Stomach (tissue), 9 donors: Measurements from ENCODE around the gene NFKBIZ. TPM values are rescaled to one million over a fixed set of nuclear protein-coding genes. Genes with fewer than 3 reads are reported as not detected.

Experiments
- DNase-seq, 2 donors: peaks; one replicate each; pipeline versions ENCODE4 v3.0.0 to v3.0.0-alpha.2; 2013 to 2019
- H3K27ac ChIP-seq, 5 donors: fragments of 200-600 bp in 4 of 5; sonication (generic) in 4 of 5; one replicate each; pipeline ENCODE4 v1.5.1; 2013 to 2019; ENCODE audit warnings: mild to moderate bottlenecking in 1 of 5, moderate library complexity in 1 of 5
- H3K27me3 ChIP-seq, 3 donors: fragments of 200-600 bp; sonication (generic); one replicate each; pipeline ENCODE4 v1.5.1; 2017 to 2019; ENCODE audit warnings: mixed run types in 1 of 3
- H3K36me3 ChIP-seq, 4 donors: fragments of 200-600 bp; sonication (generic); 1 replicate in 3 of 4; 2 replicates in 1 of 4; pipeline ENCODE4 v1.5.1; 2016 to 2019
- H3K4me1 ChIP-seq, 4 donors: fragments of 200-600 bp; sonication (generic); one replicate each; pipeline ENCODE4 v1.5.1; 2016 to 2019
- H3K4me3 ChIP-seq, 4 donors: fragments of 200-600 bp; sonication (generic) in 3 of 4; one replicate each; pipeline ENCODE4 v1.5.1; 2016 to 2019; ENCODE audit warnings: mild to moderate bottlenecking in 1 of 4
- H3K9me3 ChIP-seq, 4 donors: fragments of 200-600 bp; sonication (generic); one replicate each; pipeline ENCODE4 v1.5.1; 2016 to 2019
- CTCF ChIP-seq, 7 experiments: fragments of 450-650 bp in 4 of 7; fragments of 200-600 bp in 3 of 7; sonication (generic) in 3 of 7; IDR thresholded peaks; one replicate each; pipeline ENCODE4 v1.5.1; 2016 to 2019; ENCODE audit warnings: antibody characterized with exemption in 7 of 7, control low read depth in 2 of 7, mild to moderate bottlenecking in 1 of 7
- EP300 ChIP-seq: sonication (generic); formaldehyde crosslinking; IDR thresholded peaks from one replicate; pipeline ENCODE4 v1.6.1; 2017; ENCODE audit warnings: antibody characterized with exemption
- POLR2A ChIP-seq, 4 donors: fragments of 450-650 bp; IDR thresholded peaks; one replicate each; pipeline ENCODE4 v1.6.1; 2016; ENCODE audit warnings: antibody characterized with exemption in 4 of 4, control low read depth in 2 of 4, mild to moderate bottlenecking in 1 of 4, moderate library complexity in 1 of 4
- POLR2AphosphoS5 ChIP-seq, 3 donors: sonication (generic); formaldehyde crosslinking; IDR thresholded peaks; one replicate each; pipeline ENCODE4 v1.6.1; 2016; ENCODE audit warnings: antibody characterized with exemption in 3 of 3
- WGBS, 5 donors: extraction: QIAGEN DNeasy Blood & Tissue Kit in 3 of 5; methylation state at CpG; one replicate each; pipeline versions ENCODE4 v1.1.5 to v1.1.7; 2013 to 2018; 5-methylcytosine and 5-hydroxymethylcytosine counted together
- intact Hi-C: fragments of 100-400 bp; cut with DNase I; formaldehyde crosslinking; loops from one replicate; pipeline ENCODE4 v1.15.1; 2023; ENCODE audit warnings: low total_unique reads
- polyA plus RNA-seq, 3 donors: library from polyadenylated mRNA; stranded (reverse); fragments of 200-250 nt; gene quantifications; one replicate each; pipeline ENCODE4 v1.2.3, GENCODE V29; 2013
- total RNA-seq, 5 donors: library from RNA; depleted of rRNA; stranded (reverse); fragments of >200 nt; gene quantifications; one replicate each; pipeline versions ENCODE4 v1.1.0 to v1.2.3, GENCODE V29; 2014 to 2016
- donor health status: healthy with polysubstance abuse.
- donor health status: Bipolar disorder and iron deficiency.
- donor health status: healthy.

The NFKBIZ gene
- total and polyA plus RNA-seq, 8 donors: 11.5 to 199 (median 52.7) TPM

GRCh38 chr3:101819649-101820206 is 29.6 kb upstream of the NFKBIZ start:
- no peak for DNase-seq
- Histone ChIP-seq H3K4me1 (peaks cover 0 to 24% (median 4%) of the 10 kb centered on the region in 4 donors), H3K4me3 (no peak overlapping the region), H3K27me3 (no peaks in the 10 kb centered on the region), H3K9me3 (no peaks in the 10 kb centered on the region), H3K27ac (no peak overlapping the region), H3K36me3 (peaks cover 4 to 33% (median 16%) of the 10 kb centered on the region in 4 donors)
- WGBS, 5 donors: 87 to 93% (median 88%) methylated on average over 2 of the region's 2 CpGs
- TF ChIP-seq EP300 (no peak), POLR2AphosphoS5 (IDR thresholded peaks at IDR 0.05) (no peak), CTCF (IDR thresholded peaks at IDR 0.05) (no peak), POLR2A (IDR thresholded peaks at IDR 0.05) (no peak)
- intact Hi-C loops: no loop called here

GRCh38 chr3:101821503-101821902 is 27.8 kb upstream of the NFKBIZ start:
- no peak for DNase-seq
- no peak overlapping the region for H3K27ac ChIP-seq
- H3K36me3 ChIP-seq: peaks cover 4 to 33% (median 16%) of the 10 kb centered on the region in 4 donors
- no peaks in the 10 kb centered on the region for H3K27me3 ChIP-seq
- intact Hi-C loops: no loop called here
- H3K4me3 ChIP-seq: no peak overlapping the region
- TF ChIP-seq POLR2AphosphoS5 (IDR thresholded peaks at IDR 0.05): no peak
- no peak for TF ChIP-seq CTCF (IDR thresholded peaks at IDR 0.05)
- TF ChIP-seq POLR2A (IDR thresholded peaks at IDR 0.05): no peak
- no peak for TF ChIP-seq EP300
- WGBS, 5 donors: 93 to 99% (median 98%) methylated on average over 19 of the region's 19 CpGs
- H3K9me3 ChIP-seq: no peaks in the 10 kb centered on the region
- H3K4me1 ChIP-seq: peaks cover 3 to 19% (median 9%) of the 10 kb centered on the region in 4 donors

- no peak overlapping the region for H3K4me3 ChIP-seq
- no peaks in the 10 kb centered on the region for H3K27me3 ChIP-seq
- TF ChIP-seq CTCF (IDR thresholded peaks at IDR 0.05): no peak
- no peak for TF ChIP-seq POLR2AphosphoS5 (IDR thresholded peaks at IDR 0.05)
- no peak for TF ChIP-seq POLR2A (IDR thresholded peaks at IDR 0.05)
- TF ChIP-seq EP300: no peak
- H3K27ac ChIP-seq: no peak overlapping the region
- 84 to 94% (median 88%) methylated on average over 5 of the region's 5 CpGs for WGBS, 5 donors
- peaks cover 4 to 17% (median 8%) of the 10 kb centered on the region in 4 donors for H3K36me3 ChIP-seq
- no peak for DNase-seq
- H3K4me1 ChIP-seq: peaks cover 10 to 28% (median 19%) of the 10 kb centered on the region in 4 donors
- intact Hi-C loops: no loop called here
- no peaks in the 10 kb centered on the region for H3K9me3 ChIP-seq
These were observed 25.8 kb upstream of the NFKBIZ start for GRCh38 chr3:101823525-101823924.

- Histone ChIP-seq H3K36me3 (peaks cover 4 to 17% (median 8%) of the 10 kb centered on the region in 4 donors), H3K4me1 (peaks cover 22 to 40% (median 30%) of the 10 kb centered on the region in 4 donors), H3K27ac (peak overlapping the region in 2 of 5 donors; percentile 17 to 93), H3K9me3 (no peaks in the 10 kb centered on the region), H3K27me3 (no peaks in the 10 kb centered on the region), H3K4me3 (no peak overlapping the region)
- intact Hi-C loops: no loop called here
- DNase-seq: no peak
- TF ChIP-seq CTCF (IDR thresholded peaks at IDR 0.05) (no peak), POLR2AphosphoS5 (IDR thresholded peaks at IDR 0.05) (no peak), EP300 (no peak), POLR2A (IDR thresholded peaks at IDR 0.05) (no peak)
- 70 to 83% (median 73%) methylated on average over 3 of the region's 3 CpGs for WGBS, 5 donors
These were observed 24.6 kb upstream of the NFKBIZ start for GRCh38 chr3:101824702-101825101.
